Hepatocyte (in vitro differentiated cells): ENCODE data around the gene IFNA13. TPM values are rescaled to one million over a fixed set of nuclear protein-coding genes. Genes with fewer than 3 reads are reported as not detected.

Source experiments
- DNase-seq: peaks from one replicate; pipeline ENCODE4 v3.0.0-alpha.2; 2016; ENCODE audit warnings: low spot score
- H2AFZ ChIP-seq: fragments of 200-600 bp; sonication (generic); 2 replicates; pipeline ENCODE4 v1.6.0; 2016; ENCODE audit warnings: antibody characterized with exemption, mild to moderate bottlenecking
- H3K27ac ChIP-seq: fragments of 200-600 bp; sonication (generic); 2 replicates; pipeline ENCODE4 v1.5.1; 2016; ENCODE audit warnings: mild to moderate bottlenecking
- H3K27me3 ChIP-seq: fragments of 200-600 bp; sonication (generic); 2 replicates; pipeline ENCODE4 v1.6.1; 2016
- H3K36me3 ChIP-seq: fragments of 200-600 bp; sonication (generic); replicated peaks from 2 replicates; pipeline ENCODE4 v1.5.1; 2016; ENCODE audit warnings: low read depth; ENCODE audit not compliant: insufficient read depth
- H3K4me1 ChIP-seq: fragments of 200-600 bp; sonication (generic); 2 replicates; pipeline ENCODE4 v1.5.1; 2016; ENCODE audit warnings: mild to moderate bottlenecking, moderate library complexity; ENCODE audit not compliant: insufficient read depth
- H3K4me2 ChIP-seq: fragments of 200-600 bp; sonication (generic); 2 replicates; pipeline ENCODE4 v1.6.0; 2016
- H3K4me3 ChIP-seq: fragments of 200-600 bp; sonication (generic); 2 replicates; pipeline ENCODE4 v1.5.1; 2016; ENCODE audit warnings: mild to moderate bottlenecking
- H3K79me2 ChIP-seq: fragments of 200-600 bp; sonication (generic); 2 replicates; pipeline ENCODE4 v1.6.0; 2017; ENCODE audit warnings: mild to moderate bottlenecking
- H3K9me2 ChIP-seq: fragments of 200-600 bp; sonication (generic); replicated peaks from 2 replicates; pipeline ENCODE4 v1.6.0; 2017; ENCODE audit warnings: mild to moderate bottlenecking; ENCODE audit not compliant: insufficient read depth
- H3K9me3 ChIP-seq: fragments of 200-600 bp; sonication (generic); 2 replicates; pipeline ENCODE4 v1.5.1; 2016; ENCODE audit warnings: low read depth, mild to moderate bottlenecking
- H4K20me1 ChIP-seq: fragments of 200-600 bp; sonication (generic); 2 replicates; pipeline ENCODE4 v1.6.0; 2016; ENCODE audit warnings: mild to moderate bottlenecking; ENCODE audit not compliant: insufficient read depth, poor library complexity, severe bottlenecking
- EZH2 ChIP-seq: fragments of 200-600 bp; sonication (generic); IDR thresholded peaks from 2 replicates; pipeline ENCODE4 v1.6.1; 2016; ENCODE audit warnings: antibody characterized with exemption, mild to moderate bottlenecking, borderline replicate concordance
- EZH2phosphoT487 ChIP-seq: fragments of 200-600 bp; sonication (generic); IDR thresholded peaks from one replicate; pipeline ENCODE4 v1.6.1; 2018; ENCODE audit warnings: antibody characterized with exemption, mild to moderate bottlenecking, low read depth, moderate library complexity; ENCODE audit not compliant: unreplicated experiment, severe bottlenecking
- WGBS: methylation state at CpG from one replicate; pipeline ENCODE4 v1.1.6; 2016; ENCODE audit warnings: low lambda C conversion rate; ENCODE audit errors: missing lambda C conversion rate; 5-methylcytosine and 5-hydroxymethylcytosine counted together
- polyA plus RNA-seq: library from polyadenylated mRNA; unstranded; fragments of >200 nt; fragmentation: Nextera tagmentation; extraction: Ambion mirVana; gene quantifications from 2 replicates; pipeline ENCODE4 v1.2.1, GENCODE V29; 2016
- total RNA-seq: library from RNA; depleted of rRNA; stranded (reverse); fragments of >200 nt; gene quantifications from 2 replicates; pipeline ENCODE4 v1.2.3, GENCODE V29; 2014
- TF ChIP-seq, protein P1 (sequence below): fragments of 200-600 bp; sonication (generic); IDR thresholded peaks from 2 replicates; pipeline ENCODE4 v1.5.1; 2016; ENCODE audit warnings: antibody characterized with exemption, mild to moderate bottlenecking; ENCODE audit not compliant: poor library complexity

IFNA13 gene
- total and polyA plus RNA-seq, 2 experiments from 2014 or later = not detected

DNA sequence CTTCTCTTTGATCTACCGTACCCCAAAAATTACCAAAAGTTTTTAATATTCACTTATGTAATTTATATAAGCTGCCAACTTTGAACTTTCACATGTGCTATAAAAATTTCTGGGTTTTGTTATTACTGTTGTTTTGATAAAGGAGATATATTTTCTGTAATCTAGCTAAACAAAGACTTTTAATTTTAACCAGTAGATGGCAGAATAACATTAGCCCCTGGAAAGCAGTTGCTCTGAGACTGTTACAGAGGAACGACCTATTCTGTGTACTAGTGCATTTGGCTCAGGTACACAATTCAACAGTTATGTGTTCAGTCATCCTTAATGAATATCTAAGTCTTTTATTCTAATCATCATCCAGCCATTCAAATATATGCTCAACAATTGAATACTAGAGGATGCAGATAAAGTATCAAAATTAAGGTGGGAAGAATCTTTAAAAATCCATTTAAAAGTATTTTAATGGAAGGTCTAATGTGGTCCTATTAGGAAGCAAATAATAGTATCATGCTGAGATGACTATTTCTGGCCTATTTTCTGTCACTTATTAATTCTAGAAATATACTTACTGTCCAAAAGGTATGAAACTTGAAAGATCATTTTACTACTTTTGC, 41.2 kb downstream of the IFNA13 start:
- H3K9me2 ChIP-seq = no peaks in the 10 kb centered on the region
- H3K36me3 ChIP-seq = no peaks in the 10 kb centered on the region
- H3K27me3 ChIP-seq = no peaks in the 10 kb centered on the region
- TF ChIP-seq EZH2 (no peak), EZH2phosphoT487 (no peak)
- TF ChIP-seq, protein P1, sequence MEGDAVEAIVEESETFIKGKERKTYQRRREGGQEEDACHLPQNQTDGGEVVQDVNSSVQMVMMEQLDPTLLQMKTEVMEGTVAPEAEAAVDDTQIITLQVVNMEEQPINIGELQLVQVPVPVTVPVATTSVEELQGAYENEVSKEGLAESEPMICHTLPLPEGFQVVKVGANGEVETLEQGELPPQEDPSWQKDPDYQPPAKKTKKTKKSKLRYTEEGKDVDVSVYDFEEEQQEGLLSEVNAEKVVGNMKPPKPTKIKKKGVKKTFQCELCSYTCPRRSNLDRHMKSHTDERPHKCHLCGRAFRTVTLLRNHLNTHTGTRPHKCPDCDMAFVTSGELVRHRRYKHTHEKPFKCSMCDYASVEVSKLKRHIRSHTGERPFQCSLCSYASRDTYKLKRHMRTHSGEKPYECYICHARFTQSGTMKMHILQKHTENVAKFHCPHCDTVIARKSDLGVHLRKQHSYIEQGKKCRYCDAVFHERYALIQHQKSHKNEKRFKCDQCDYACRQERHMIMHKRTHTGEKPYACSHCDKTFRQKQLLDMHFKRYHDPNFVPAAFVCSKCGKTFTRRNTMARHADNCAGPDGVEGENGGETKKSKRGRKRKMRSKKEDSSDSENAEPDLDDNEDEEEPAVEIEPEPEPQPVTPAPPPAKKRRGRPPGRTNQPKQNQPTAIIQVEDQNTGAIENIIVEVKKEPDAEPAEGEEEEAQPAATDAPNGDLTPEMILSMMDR = peak; percentile 77
- peaks cover 53% of the 10 kb centered on the region for H4K20me1 ChIP-seq
- H3K4me1 ChIP-seq = peaks cover 9% of the 10 kb centered on the region
- H3K9me3 ChIP-seq = no peaks in the 10 kb centered on the region
- 43% methylated on average over 2 of the region's 2 CpGs for WGBS
- no peak overlapping the region for H2AFZ ChIP-seq
- no peak overlapping the region for H3K27ac ChIP-seq
- H3K4me3 ChIP-seq = no peak overlapping the region
- peak; percentile 55 for DNase-seq
- H3K79me2 ChIP-seq = peaks cover 47% of the 10 kb centered on the region
- no peak overlapping the region for H3K4me2 ChIP-seq

DNA sequence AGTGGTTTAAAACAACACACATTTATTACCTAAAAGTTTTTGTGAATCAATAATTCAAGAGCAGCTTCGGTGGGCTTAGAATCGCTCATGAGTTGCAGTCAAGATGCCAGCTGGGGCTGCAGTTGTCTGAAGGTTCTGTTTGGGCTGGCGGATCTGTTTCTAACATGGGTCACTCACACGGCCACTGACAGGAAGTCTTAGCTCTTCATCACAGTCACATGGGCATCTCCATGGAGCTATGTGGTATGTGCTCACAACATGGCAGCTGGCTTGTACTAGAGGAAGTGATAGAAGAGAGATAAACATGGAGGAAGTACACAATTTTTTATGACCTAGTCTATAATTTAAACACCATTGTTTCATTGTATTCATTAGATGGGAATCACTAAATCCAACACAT, 43.8 kb downstream of the IFNA13 start:
- no peak overlapping the region for H3K27ac ChIP-seq
- H3K9me3 ChIP-seq = no peaks in the 10 kb centered on the region
- H3K36me3 ChIP-seq = no peaks in the 10 kb centered on the region
- H3K79me2 ChIP-seq = peaks cover 22% of the 10 kb centered on the region
- WGBS = 92% methylated on average over 4 of the region's 4 CpGs
- H2AFZ ChIP-seq = no peak overlapping the region
- no peak overlapping the region for H3K4me2 ChIP-seq
- no peaks in the 10 kb centered on the region for H3K27me3 ChIP-seq
- no peak overlapping the region for H3K4me3 ChIP-seq
- DNase-seq = no peak
- TF ChIP-seq, protein P1 = no peak
- TF ChIP-seq EZH2 (no peak), EZH2phosphoT487 (no peak)
- H3K9me2 ChIP-seq = no peaks in the 10 kb centered on the region
- H4K20me1 ChIP-seq = peaks cover 27% of the 10 kb centered on the region
- no peaks in the 10 kb centered on the region for H3K4me1 ChIP-seq

DNA sequence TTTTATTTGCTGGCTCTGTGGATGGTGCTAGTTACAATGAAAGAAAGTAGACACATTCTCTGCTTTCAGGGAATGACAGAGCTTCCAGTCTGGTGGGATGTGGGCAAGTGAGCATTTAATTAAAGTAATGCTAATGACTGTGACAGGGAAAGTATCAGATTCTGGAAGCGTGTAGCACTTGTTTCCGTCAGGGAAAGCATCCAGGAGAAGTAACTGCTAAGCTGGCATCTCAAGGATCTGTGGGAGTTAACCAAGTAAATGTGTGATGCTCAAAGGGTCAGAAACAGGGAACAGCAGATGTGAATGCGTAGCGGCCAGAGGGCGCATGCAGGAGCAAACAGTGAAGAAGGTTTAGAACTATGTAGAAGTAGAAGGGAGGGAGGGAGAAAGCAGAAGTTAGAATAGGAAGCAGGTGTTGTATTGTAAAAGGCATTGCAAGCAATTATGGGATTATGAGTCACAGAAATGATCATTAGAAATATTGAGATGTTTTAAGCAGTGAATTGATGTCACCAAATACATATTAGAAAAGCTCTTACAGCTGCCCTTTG, 44.9 kb downstream of the IFNA13 start:
- WGBS = 91% methylated on average over 5 of the region's 5 CpGs
- Histone ChIP-seq H3K79me2 (peaks cover 11% of the 10 kb centered on the region), H2AFZ (no peak overlapping the region), H3K36me3 (no peaks in the 10 kb centered on the region), H3K27ac (no peak overlapping the region), H3K9me2 (no peaks in the 10 kb centered on the region), H3K9me3 (no peaks in the 10 kb centered on the region), H3K27me3 (no peaks in the 10 kb centered on the region), H3K4me3 (no peak overlapping the region), H3K4me2 (no peak overlapping the region), H4K20me1 (peaks cover 19% of the 10 kb centered on the region), H3K4me1 (no peaks in the 10 kb centered on the region)
- no peak for DNase-seq
- TF ChIP-seq, protein P1 = no peak
- TF ChIP-seq EZH2 (no peak), EZH2phosphoT487 (no peak)
